HEK293 (cell line): Measurements from ENCODE around the gene IWS1.

ENCODE experiments used
- CTCF ChIA-PET: fragments of 350-600 bp; formaldehyde crosslinking; extraction: SDS; loops from one replicate; lab custom pipeline; 2021; ENCODE audit warnings: antibody characterized with exemption; lab: Yijun Ruan, JAX
- POLR2A ChIA-PET: fragments of 300-600 bp; formaldehyde crosslinking; extraction: SDS; loops from one replicate; lab custom pipeline; 2020; ENCODE audit warnings: antibody characterized with exemption, inconsistent platforms; lab: Yijun Ruan, JAX
- H3K27ac ChIP-seq: fragments of 200-500 bp; sonication (Bioruptor generic); 2 replicates; pipeline ENCODE4 v1.5.1; 2014; ENCODE audit warnings: low read depth, low read length, control low read depth, inconsistent platforms; ENCODE audit errors: extremely low read depth
- H3K36me3 ChIP-seq, 2 experiments: fragments of 200-500 bp in 1 of 2; sonication (Bioruptor generic) in 1 of 2; 1 replicate in 1 of 2; 2 replicates in 1 of 2; pipeline ENCODE4 v1.5.1; 2014 to 2017; ENCODE audit warnings: inconsistent platforms in 2 of 2, low read length in 2 of 2; ENCODE audit not compliant: control insufficient read depth in 2 of 2, insufficient read depth in 1 of 2
- H3K4me1 ChIP-seq: fragments of 200-500 bp; sonication (Bioruptor generic); 2 replicates; pipeline ENCODE4 v1.5.1; 2014; ENCODE audit warnings: mild to moderate bottlenecking, low read length, inconsistent platforms; ENCODE audit not compliant: control insufficient read depth, insufficient read depth
- H3K4me3 ChIP-seq: 2 replicates; pipeline ENCODE4 v1.5.1; 2011; ENCODE audit warnings: low read depth, mild to moderate bottlenecking, control low read depth, low read length, moderate library complexity
- H3K9me3 ChIP-seq: fragments of 200-500 bp; sonication (Bioruptor generic); 2 replicates; pipeline ENCODE4 v1.5.1; 2014; ENCODE audit warnings: low read depth, low read length, inconsistent platforms; ENCODE audit not compliant: control insufficient read depth, insufficient read depth
- MEIS1 ChIP-seq: sonication (generic); formaldehyde crosslinking; IDR thresholded peaks from 2 replicates; pipeline ENCODE4 v1.8.1; 2022; ENCODE audit warnings: missing genetic modification reagents, mild to moderate bottlenecking, borderline replicate concordance
- ZNF2 ChIP-seq: fragments of 450-650 bp; formaldehyde crosslinking; IDR thresholded peaks from 2 replicates; pipeline ENCODE4 v1.5.1; 2016; ENCODE audit warnings: missing biosample characterization, missing genetic modification characterization
- ZNF274 ChIP-seq, 2 experiments: fragments of 200-500 bp in 1 of 2; fragments of 450-650 bp in 1 of 2; sonication (Bioruptor generic) in 1 of 2; formaldehyde crosslinking in 1 of 2; IDR thresholded peaks; 2 replicates each; pipeline versions ENCODE4 v1.5.1 to v1.6.1; 2014 to 2016; ENCODE audit warnings: borderline replicate concordance in 1 of 2, inconsistent platforms in 1 of 2, low read length in 1 of 2, missing biosample characterization in 1 of 2, missing genetic modification characterization in 1 of 2
- ZNF335 ChIP-seq: fragments of 450-650 bp; formaldehyde crosslinking; conservative IDR thresholded peaks from 2 replicates; pipeline ENCODE4 v1.5.1; 2016; ENCODE audit warnings: missing biosample characterization, missing genetic modification characterization
- ZNF350 ChIP-seq: fragments of 450-650 bp; formaldehyde crosslinking; IDR thresholded peaks from 2 replicates; pipeline ENCODE4 v1.5.0; 2017; ENCODE audit warnings: missing biosample characterization, mild to moderate bottlenecking, missing genetic modification characterization
- ZNF501 ChIP-seq: fragments of 450-650 bp; formaldehyde crosslinking; IDR thresholded peaks from 2 replicates; pipeline ENCODE4 v1.5.1; 2016; ENCODE audit warnings: missing biosample characterization, missing genetic modification characterization
- ZNF544 ChIP-seq: fragments of 450-650 bp; formaldehyde crosslinking; IDR thresholded peaks from 2 replicates; pipeline ENCODE4 v1.5.0; 2017; ENCODE audit warnings: missing biosample characterization, missing genetic modification characterization
- ZNF626 ChIP-seq: fragments of 450-650 bp; sonication (Bioruptor Pico); formaldehyde crosslinking; IDR thresholded peaks from 2 replicates; pipeline ENCODE4 v1.5.1; 2018; ENCODE audit warnings: missing biosample characterization, missing genetic modification characterization, inconsistent platforms
- ZNF654 ChIP-seq: fragments of 450-650 bp; formaldehyde crosslinking; IDR thresholded peaks from 2 replicates; pipeline ENCODE4 v1.5.1; 2016; ENCODE audit warnings: low read depth, missing biosample characterization, missing genetic modification characterization
- ZNF747 ChIP-seq: fragments of 450-650 bp; formaldehyde crosslinking; IDR thresholded peaks from 2 replicates; pipeline ENCODE4 v1.5.1; 2016; ENCODE audit warnings: missing biosample characterization, missing genetic modification characterization
- TF ChIP-seq, protein P1 (sequence below): fragments of 450-650 bp; formaldehyde crosslinking; conservative IDR thresholded peaks from 2 replicates; pipeline ENCODE4 v1.5.1; 2016; ENCODE audit warnings: low read depth, missing biosample characterization, missing genetic modification characterization
- TF ChIP-seq, protein P2 (sequence below): fragments of 450-650 bp; formaldehyde crosslinking; IDR thresholded peaks from 2 replicates; pipeline ENCODE4 v1.5.1; 2016; ENCODE audit warnings: missing biosample characterization, missing genetic modification characterization, borderline replicate concordance
- TF ChIP-seq, protein P3 (sequence below): fragments of 450-650 bp; formaldehyde crosslinking; IDR thresholded peaks from 2 replicates; pipeline ENCODE4 v1.5.1; 2016; ENCODE audit warnings: missing biosample characterization, missing genetic modification characterization
- TF ChIP-seq, protein P4 (sequence below): fragments of 450-650 bp; formaldehyde crosslinking; IDR thresholded peaks from 2 replicates; pipeline ENCODE4 v1.5.1; 2016; ENCODE audit warnings: missing biosample characterization, missing genetic modification characterization
- TF ChIP-seq, protein P5 (sequence below): fragments of 450-650 bp; formaldehyde crosslinking; IDR thresholded peaks from 2 replicates; pipeline ENCODE4 v1.5.1; 2016; ENCODE audit warnings: missing biosample characterization, missing genetic modification characterization

IWS1 gene

DNA sequence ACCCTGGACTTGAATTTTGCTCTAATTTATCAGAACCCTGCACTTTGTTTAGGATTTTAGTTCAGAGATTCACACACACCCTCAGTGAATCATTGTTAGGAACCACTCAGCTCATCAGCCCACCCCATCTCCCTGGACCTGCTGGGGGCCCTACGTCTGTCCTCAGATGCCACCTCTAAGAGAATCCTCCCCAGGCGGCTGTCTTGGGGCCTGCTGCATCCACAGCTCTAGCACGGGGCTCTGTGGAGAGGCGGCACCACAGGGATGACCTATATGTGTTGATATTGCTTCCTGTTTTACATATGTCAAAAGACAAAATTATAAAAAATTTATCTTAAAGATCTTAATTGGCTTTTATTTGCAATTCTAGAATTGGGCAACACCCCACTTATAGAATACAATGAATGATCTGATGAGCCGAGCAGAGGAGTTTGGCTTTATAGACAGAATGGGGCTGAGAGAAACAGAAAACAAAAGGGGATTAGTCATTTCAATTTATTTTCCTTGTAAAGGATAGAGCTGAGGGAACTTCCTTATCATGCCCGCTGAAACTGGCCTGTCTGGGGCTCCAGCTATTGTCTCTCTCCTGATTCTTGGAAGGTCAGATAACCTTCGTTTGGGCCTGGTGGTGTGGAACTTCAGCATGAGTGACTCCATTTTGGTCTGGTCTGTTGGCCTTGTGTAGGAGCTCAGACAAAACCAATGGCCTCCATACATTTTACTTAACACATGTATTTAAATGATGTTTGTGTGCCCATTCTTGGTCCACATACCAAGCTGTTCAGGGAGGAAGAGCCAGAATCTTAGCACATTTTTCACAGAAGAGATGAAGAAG, 10.6 kb upstream of the IWS1 start:
- TF ChIP-seq, protein P1, sequence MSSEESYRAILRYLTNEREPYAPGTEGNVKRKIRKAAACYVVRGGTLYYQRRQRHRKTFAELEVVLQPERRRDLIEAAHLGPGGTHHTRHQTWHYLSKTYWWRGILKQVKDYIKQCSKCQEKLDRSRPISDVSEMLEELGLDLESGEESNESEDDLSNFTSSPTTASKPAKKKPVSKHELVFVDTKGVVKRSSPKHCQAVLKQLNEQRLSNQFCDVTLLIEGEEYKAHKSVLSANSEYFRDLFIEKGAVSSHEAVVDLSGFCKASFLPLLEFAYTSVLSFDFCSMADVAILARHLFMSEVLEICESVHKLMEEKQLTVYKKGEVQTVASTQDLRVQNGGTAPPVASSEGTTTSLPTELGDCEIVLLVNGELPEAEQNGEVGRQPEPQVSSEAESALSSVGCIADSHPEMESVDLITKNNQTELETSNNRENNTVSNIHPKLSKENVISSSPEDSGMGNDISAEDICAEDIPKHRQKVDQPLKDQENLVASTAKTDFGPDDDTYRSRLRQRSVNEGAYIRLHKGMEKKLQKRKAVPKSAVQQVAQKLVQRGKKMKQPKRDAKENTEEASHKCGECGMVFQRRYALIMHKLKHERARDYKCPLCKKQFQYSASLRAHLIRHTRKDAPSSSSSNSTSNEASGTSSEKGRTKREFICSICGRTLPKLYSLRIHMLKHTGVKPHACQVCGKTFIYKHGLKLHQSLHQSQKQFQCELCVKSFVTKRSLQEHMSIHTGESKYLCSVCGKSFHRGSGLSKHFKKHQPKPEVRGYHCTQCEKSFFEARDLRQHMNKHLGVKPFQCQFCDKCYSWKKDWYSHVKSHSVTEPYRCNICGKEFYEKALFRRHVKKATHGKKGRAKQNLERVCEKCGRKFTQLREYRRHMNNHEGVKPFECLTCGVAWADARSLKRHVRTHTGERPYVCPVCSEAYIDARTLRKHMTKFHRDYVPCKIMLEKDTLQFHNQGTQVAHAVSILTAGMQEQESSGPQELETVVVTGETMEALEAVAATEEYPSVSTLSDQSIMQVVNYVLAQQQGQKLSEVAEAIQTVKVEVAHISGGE (tag by site-specific recombination), result no peak
- TF ChIP-seq ZNF274 (IDR thresholded peaks at IDR 0.05; ENCODE audit: low read length), result no peak
- no peak for TF ChIP-seq ZNF274 (tag by site-specific recombination; IDR thresholded peaks at IDR 0.05; ENCODE audit: borderline replicate concordance)
- TF ChIP-seq ZNF544 (tag by site-specific recombination), result no peak
- TF ChIP-seq, protein P2, sequence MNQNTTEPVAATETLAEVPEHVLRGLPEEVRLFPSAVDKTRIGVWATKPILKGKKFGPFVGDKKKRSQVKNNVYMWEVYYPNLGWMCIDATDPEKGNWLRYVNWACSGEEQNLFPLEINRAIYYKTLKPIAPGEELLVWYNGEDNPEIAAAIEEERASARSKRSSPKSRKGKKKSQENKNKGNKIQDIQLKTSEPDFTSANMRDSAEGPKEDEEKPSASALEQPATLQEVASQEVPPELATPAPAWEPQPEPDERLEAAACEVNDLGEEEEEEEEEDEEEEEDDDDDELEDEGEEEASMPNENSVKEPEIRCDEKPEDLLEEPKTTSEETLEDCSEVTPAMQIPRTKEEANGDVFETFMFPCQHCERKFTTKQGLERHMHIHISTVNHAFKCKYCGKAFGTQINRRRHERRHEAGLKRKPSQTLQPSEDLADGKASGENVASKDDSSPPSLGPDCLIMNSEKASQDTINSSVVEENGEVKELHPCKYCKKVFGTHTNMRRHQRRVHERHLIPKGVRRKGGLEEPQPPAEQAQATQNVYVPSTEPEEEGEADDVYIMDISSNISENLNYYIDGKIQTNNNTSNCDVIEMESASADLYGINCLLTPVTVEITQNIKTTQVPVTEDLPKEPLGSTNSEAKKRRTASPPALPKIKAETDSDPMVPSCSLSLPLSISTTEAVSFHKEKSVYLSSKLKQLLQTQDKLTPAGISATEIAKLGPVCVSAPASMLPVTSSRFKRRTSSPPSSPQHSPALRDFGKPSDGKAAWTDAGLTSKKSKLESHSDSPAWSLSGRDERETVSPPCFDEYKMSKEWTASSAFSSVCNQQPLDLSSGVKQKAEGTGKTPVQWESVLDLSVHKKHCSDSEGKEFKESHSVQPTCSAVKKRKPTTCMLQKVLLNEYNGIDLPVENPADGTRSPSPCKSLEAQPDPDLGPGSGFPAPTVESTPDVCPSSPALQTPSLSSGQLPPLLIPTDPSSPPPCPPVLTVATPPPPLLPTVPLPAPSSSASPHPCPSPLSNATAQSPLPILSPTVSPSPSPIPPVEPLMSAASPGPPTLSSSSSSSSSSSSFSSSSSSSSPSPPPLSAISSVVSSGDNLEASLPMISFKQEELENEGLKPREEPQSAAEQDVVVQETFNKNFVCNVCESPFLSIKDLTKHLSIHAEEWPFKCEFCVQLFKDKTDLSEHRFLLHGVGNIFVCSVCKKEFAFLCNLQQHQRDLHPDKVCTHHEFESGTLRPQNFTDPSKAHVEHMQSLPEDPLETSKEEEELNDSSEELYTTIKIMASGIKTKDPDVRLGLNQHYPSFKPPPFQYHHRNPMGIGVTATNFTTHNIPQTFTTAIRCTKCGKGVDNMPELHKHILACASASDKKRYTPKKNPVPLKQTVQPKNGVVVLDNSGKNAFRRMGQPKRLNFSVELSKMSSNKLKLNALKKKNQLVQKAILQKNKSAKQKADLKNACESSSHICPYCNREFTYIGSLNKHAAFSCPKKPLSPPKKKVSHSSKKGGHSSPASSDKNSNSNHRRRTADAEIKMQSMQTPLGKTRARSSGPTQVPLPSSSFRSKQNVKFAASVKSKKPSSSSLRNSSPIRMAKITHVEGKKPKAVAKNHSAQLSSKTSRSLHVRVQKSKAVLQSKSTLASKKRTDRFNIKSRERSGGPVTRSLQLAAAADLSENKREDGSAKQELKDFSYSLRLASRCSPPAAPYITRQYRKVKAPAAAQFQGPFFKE (tag by site-specific recombination), result no peak
- Histone ChIP-seq H3K4me1 (no peaks in the 10 kb centered on the region), H3K9me3 (no peaks in the 10 kb centered on the region), H3K36me3 (no peaks in the 10 kb centered on the region), H3K4me3 (no peak overlapping the region), H3K27ac (no peak overlapping the region)
- ChIA-PET POLR2A (no interaction called here), CTCF (no interaction called here)

DNA sequence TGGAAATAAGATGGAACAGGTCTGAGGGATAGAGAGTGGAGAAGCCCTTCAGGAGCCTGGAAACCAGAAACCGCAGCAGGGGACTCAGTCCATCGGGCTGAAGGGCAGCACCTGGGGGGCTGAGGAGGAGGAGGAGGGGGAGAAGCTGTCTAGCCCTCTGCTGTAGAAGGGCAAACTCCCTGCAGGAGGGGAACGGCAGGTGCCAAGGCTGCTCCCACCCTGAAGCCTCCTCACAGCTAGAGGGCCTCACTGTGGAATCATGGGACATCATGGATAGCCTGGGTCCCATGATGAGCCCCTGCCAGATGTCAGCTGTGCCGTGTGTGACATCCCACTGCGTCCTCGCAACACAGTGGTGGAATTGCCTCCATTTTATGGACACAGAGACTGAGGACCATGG, 9.6 kb upstream of the IWS1 start:
- no peaks in the 10 kb centered on the region for H3K9me3 ChIP-seq
- H3K27ac ChIP-seq, result no peak overlapping the region
- H3K36me3 ChIP-seq, result no peaks in the 10 kb centered on the region
- POLR2A ChIA-PET, result no interaction called here
- H3K4me1 ChIP-seq, result no peaks in the 10 kb centered on the region
- H3K4me3 ChIP-seq, result no peak overlapping the region
- CTCF ChIA-PET, result no interaction called here
- TF ChIP-seq ZNF2 (tag by site-specific recombination), result no peak
- TF ChIP-seq ZNF335, result no peak
- TF ChIP-seq, protein P3, sequence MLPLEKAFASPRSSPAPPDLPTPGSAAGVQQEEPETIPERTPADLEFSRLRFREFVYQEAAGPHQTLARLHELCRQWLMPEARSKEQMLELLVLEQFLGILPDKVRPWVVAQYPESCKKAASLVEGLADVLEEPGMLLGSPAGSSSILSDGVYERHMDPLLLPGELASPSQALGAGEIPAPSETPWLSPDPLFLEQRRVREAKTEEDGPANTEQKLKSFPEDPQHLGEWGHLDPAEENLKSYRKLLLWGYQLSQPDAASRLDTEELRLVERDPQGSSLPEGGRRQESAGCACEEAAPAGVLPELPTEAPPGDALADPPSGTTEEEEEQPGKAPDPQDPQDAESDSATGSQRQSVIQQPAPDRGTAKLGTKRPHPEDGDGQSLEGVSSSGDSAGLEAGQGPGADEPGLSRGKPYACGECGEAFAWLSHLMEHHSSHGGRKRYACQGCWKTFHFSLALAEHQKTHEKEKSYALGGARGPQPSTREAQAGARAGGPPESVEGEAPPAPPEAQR (tag by site-specific recombination), result no peak
- TF ChIP-seq, protein P4, sequence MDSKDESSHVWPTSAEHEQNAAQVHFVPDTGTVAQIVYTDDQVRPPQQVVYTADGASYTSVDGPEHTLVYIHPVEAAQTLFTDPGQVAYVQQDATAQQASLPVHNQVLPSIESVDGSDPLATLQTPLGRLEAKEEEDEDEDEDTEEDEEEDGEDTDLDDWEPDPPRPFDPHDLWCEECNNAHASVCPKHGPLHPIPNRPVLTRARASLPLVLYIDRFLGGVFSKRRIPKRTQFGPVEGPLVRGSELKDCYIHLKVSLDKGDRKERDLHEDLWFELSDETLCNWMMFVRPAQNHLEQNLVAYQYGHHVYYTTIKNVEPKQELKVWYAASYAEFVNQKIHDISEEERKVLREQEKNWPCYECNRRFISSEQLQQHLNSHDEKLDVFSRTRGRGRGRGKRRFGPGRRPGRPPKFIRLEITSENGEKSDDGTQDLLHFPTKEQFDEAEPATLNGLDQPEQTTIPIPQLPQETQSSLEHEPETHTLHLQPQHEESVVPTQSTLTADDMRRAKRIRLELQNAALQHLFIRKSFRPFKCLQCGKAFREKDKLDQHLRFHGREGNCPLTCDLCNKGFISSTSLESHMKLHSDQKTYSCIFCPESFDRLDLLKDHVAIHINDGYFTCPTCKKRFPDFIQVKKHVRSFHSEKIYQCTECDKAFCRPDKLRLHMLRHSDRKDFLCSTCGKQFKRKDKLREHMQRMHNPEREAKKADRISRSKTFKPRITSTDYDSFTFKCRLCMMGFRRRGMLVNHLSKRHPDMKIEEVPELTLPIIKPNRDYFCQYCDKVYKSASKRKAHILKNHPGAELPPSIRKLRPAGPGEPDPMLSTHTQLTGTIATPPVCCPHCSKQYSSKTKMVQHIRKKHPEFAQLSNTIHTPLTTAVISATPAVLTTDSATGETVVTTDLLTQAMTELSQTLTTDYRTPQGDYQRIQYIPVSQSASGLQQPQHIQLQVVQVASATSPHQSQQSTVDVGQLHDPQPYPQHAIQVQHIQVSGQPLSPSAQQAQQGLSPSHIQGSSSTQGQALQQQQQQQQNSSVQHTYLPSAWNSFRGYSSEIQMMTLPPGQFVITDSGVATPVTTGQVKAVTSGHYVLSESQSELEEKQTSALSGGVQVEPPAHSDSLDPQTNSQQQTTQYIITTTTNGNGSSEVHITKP (tag by site-specific recombination), result no peak
- no peak for TF ChIP-seq ZNF747 (tag by site-specific recombination)
- no peak for TF ChIP-seq ZNF501 (tag by site-specific recombination)
- no peak for TF ChIP-seq ZNF350 (tag by site-specific recombination)
- no peak for TF ChIP-seq ZNF654
- TF ChIP-seq, protein P5, sequence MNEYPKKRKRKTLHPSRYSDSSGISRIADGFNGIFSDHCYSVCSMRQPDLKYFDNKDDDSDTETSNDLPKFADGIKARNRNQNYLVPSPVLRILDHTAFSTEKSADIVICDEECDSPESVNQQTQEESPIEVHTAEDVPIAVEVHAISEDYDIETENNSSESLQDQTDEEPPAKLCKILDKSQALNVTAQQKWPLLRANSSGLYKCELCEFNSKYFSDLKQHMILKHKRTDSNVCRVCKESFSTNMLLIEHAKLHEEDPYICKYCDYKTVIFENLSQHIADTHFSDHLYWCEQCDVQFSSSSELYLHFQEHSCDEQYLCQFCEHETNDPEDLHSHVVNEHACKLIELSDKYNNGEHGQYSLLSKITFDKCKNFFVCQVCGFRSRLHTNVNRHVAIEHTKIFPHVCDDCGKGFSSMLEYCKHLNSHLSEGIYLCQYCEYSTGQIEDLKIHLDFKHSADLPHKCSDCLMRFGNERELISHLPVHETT, result no peak
- no peak for TF ChIP-seq ZNF626 (tag by site-specific recombination)
- no peak for TF ChIP-seq MEIS1
